Calu3 (cell line): ENCODE measurements around the gene DIPK1A. TPM values are rescaled to one million over a fixed set of nuclear protein-coding genes. Genes with fewer than 3 reads are reported as not detected.

Experiments used
- BruUV-seq: library from RNA; stranded (reverse); fragments of 400-500 nt; replicated peaks from 2 replicates; lab custom pipeline; 2021; lab: Mats Ljungman, UMichigan
- CTCF ChIA-PET: fragments of 300-600 bp; sonication (Branson Sonifier 250); formaldehyde crosslinking; loops from one replicate; lab custom pipeline; 2022; ENCODE audit warnings: antibody characterized with exemption; lab: Charles Lee
- DNase-seq: peaks from one replicate; pipeline ENCODE4 v3.0.0; 2022
- H3K27ac Mint-ChIP-seq: one replicate; pipeline ENCODE4 v1.8.0; 2022; ENCODE audit warnings: mixed read lengths; ENCODE audit not compliant: unreplicated experiment
- H3K27me3 Mint-ChIP-seq: one replicate; pipeline ENCODE4 v1.8.0; 2022; ENCODE audit warnings: mixed read lengths; ENCODE audit not compliant: unreplicated experiment
- H3K36me3 Mint-ChIP-seq: one replicate; pipeline ENCODE4 v1.8.0; 2022; ENCODE audit warnings: mild to moderate bottlenecking, moderate library complexity, mixed read lengths; ENCODE audit not compliant: insufficient read depth, unreplicated experiment
- H3K4me1 Mint-ChIP-seq: one replicate; pipeline ENCODE4 v1.8.0; 2022; ENCODE audit warnings: mild to moderate bottlenecking, low read depth, mixed read lengths; ENCODE audit not compliant: unreplicated experiment
- H3K4me3 Mint-ChIP-seq: one replicate; pipeline ENCODE4 v1.8.0; 2022; ENCODE audit warnings: mild to moderate bottlenecking, low read depth, moderate library complexity, mixed read lengths; ENCODE audit not compliant: unreplicated experiment
- H3K9me3 Mint-ChIP-seq: one replicate; pipeline ENCODE4 v1.8.0; 2022; ENCODE audit warnings: low read depth, mixed read lengths; ENCODE audit not compliant: unreplicated experiment
- CTCF ChIP-seq: fragments of 200-600 bp; IDR thresholded peaks from one replicate; pipeline ENCODE4 v1.8.0; 2022; ENCODE audit warnings: antibody characterized with exemption; ENCODE audit not compliant: unreplicated experiment
- intact Hi-C: fragments of 100-400 bp; cut with micrococcal nuclease; formaldehyde crosslinking; loops from one replicate; pipeline ENCODE4 v1.10.0; 2022; ENCODE audit not compliant: unreplicated experiment
- total RNA-seq: library from RNA; stranded (reverse); gene quantifications from 2 replicates; pipeline ENCODE4 v1.2.3, GENCODE V29; 2022

Gene DIPK1A
- total RNA-seq, 1 experiment from 2014 or later, result 4.9 TPM

GRCh38 chr1:92817986-92818764, 143.1 kb downstream of the DIPK1A start:
- DNase-seq, result peak; percentile 30
- intact Hi-C loops, result loop anchor here (1.0 to 5.0 kb wide), 2 partner anchors 69 to 196 kb away; no protein-coding TSS in a partner anchor
- CTCF ChIA-PET, result interaction anchor here (0.7 to 1.5 kb wide), 4 partner anchors 14 to 508 kb away, joined by 3 to 16 read pairs (median 4); partner anchors contain the start of gene RPL5
- no peaks in the 10 kb centered on the region for H3K27me3 Mint-ChIP-seq
- H3K4me3 Mint-ChIP-seq, result no peak overlapping the region
- no peaks in the 10 kb centered on the region for H3K36me3 Mint-ChIP-seq
- H3K9me3 Mint-ChIP-seq, result no peaks in the 10 kb centered on the region
- H3K27ac Mint-ChIP-seq, result peak overlapping the region; percentile 0
- peak; percentile 49 for TF ChIP-seq CTCF
- BruUV-seq, result no TSS peak
- peaks cover 36% of the 10 kb centered on the region for H3K4me1 Mint-ChIP-seq

- CTCF ChIA-PET, result interaction anchor here (1.5 to 1.9 kb wide), 2 partner anchors 14 to 68 kb away, joined by 4 to 6 read pairs; partner anchors contain the start of gene RPL5
- BruUV-seq, result no TSS peak
- peaks cover 36% of the 10 kb centered on the region for H3K4me1 Mint-ChIP-seq
- H3K9me3 Mint-ChIP-seq, result no peaks in the 10 kb centered on the region
- H3K4me3 Mint-ChIP-seq, result no peak overlapping the region
- no peaks in the 10 kb centered on the region for H3K36me3 Mint-ChIP-seq
- H3K27ac Mint-ChIP-seq, result peak overlapping the region; percentile 0
- intact Hi-C loops, result loop anchor here (1.0 to 5.0 kb wide), 2 partner anchors 68 to 195 kb away; no protein-coding TSS in a partner anchor
- DNase-seq, result peak; percentile 15
- TF ChIP-seq CTCF, result no peak
- H3K27me3 Mint-ChIP-seq, result no peaks in the 10 kb centered on the region
Observed at GRCh38 chr1:92817137-92817697, 144.0 kb downstream of the DIPK1A start.

GRCh38 chr1:92816732-92817131, 144.5 kb downstream of the DIPK1A start:
- no peak for DNase-seq
- Mint-ChIP-seq H3K9me3 (no peaks in the 10 kb centered on the region), H3K27ac (no peak overlapping the region), H3K4me3 (no peak overlapping the region), H3K27me3 (no peaks in the 10 kb centered on the region), H3K36me3 (no peaks in the 10 kb centered on the region), H3K4me1 (peaks cover 36% of the 10 kb centered on the region)
- CTCF ChIA-PET, result interaction anchor here (1.9 kb wide), 1 partner anchor 68 kb away, joined by 6 read pairs; no protein-coding TSS in a partner anchor
- TF ChIP-seq CTCF, result no peak
- intact Hi-C loops, result loop anchor here (1.0 to 5.0 kb wide), 2 partner anchors 67 to 194 kb away; no protein-coding TSS in a partner anchor
- no TSS peak for BruUV-seq

- H3K4me1 Mint-ChIP-seq, result peaks cover 45% of the 10 kb centered on the region
- no peak overlapping the region for H3K27ac Mint-ChIP-seq
- H3K36me3 Mint-ChIP-seq, result peaks cover 9% of the 10 kb centered on the region
- BruUV-seq, result no TSS peak
- H3K9me3 Mint-ChIP-seq, result peaks cover 5% of the 10 kb centered on the region
- H3K4me3 Mint-ChIP-seq, result no peak overlapping the region
- intact Hi-C loops, result no loop called here
- DNase-seq, result no peak
- H3K27me3 Mint-ChIP-seq, result no peaks in the 10 kb centered on the region
- CTCF ChIA-PET, result no interaction called here
- no peak for TF ChIP-seq CTCF
Observed at GRCh38 chr1:92808381-92808780, 152.9 kb downstream of the DIPK1A start.
